Transverse colon (tissue), 4 donors: ENCODE measurements around the gene TLR6.

Experiments used
- CTCF ChIP-seq, 5 experiments: fragments of 200-600 bp in 3 of 5; fragments of 450-650 bp in 2 of 5; sonication (generic) in 3 of 5; IDR thresholded peaks; 1 replicate in 2 of 5; 2 replicates in 3 of 5; pipeline ENCODE4 v1.5.1; 2016 to 2017; ENCODE audit warnings: antibody characterized with exemption in 5 of 5, inconsistent platforms in 3 of 5, mild to moderate bottlenecking in 2 of 5, moderate library complexity in 1 of 5
- POLR2A ChIP-seq: fragments of 450-650 bp; IDR thresholded peaks from one replicate; pipeline ENCODE4 v1.6.1; 2016; ENCODE audit warnings: antibody characterized with exemption, mild to moderate bottlenecking, moderate library complexity
- POLR2AphosphoS5 ChIP-seq, 3 donors: sonication (generic); formaldehyde crosslinking; IDR thresholded peaks; one replicate each; pipeline ENCODE4 v1.6.1; 2016; ENCODE audit warnings: antibody characterized with exemption in 3 of 3

- TF ChIP-seq CTCF (IDR thresholded peaks at IDR 0.05) (no peak), POLR2A (no peak), POLR2AphosphoS5 (IDR thresholded peaks at IDR 0.05) (no peak)
Measured at GRCh38 chr4:38803833-38804653, 52.6 kb downstream of the TLR6 start.
